Small intestine (tissue), 16 donors: ENCODE results near the gene KRT8. TPM values are rescaled to one million over a fixed set of nuclear protein-coding genes. Genes with fewer than 3 reads are reported as not detected.
"Not testable (repeated sequence)": the region's sequence is repeated elsewhere in the genome, so short reads cannot be mapped to it uniquely, and the experiment has no call there.

Source experiments
- DNase-seq, 2 donors: peaks; one replicate each; pipeline versions ENCODE4 v3.0.0 to v3.0.0-alpha.2; 2013
- FAIRE-seq: peaks from 2 replicates; lab custom pipeline; 2012; peaks lifted over from hg19 to GRCh38; lab: Jason Lieb, UNC
- H3K27ac ChIP-seq, 3 donors: one replicate each; pipeline ENCODE4 v1.5.1; 2013; ENCODE audit warnings: low read length in 2 of 3, mild to moderate bottlenecking in 2 of 3, control low read depth in 1 of 3, inconsistent platforms in 1 of 3, low read depth in 1 of 3, moderate library complexity in 1 of 3
- H3K27me3 ChIP-seq, 3 donors: one replicate each; pipeline ENCODE4 v1.6.1; 2013; ENCODE audit warnings: low read length in 3 of 3, inconsistent platforms in 1 of 3; ENCODE audit not compliant: control insufficient read depth in 3 of 3, insufficient read depth in 3 of 3
- H3K36me3 ChIP-seq, 3 donors: one replicate each; pipeline ENCODE4 v1.6.1; 2013; ENCODE audit warnings: low read length in 3 of 3, inconsistent platforms in 1 of 3, low read depth in 1 of 3, mild to moderate bottlenecking in 1 of 3, moderate library complexity in 1 of 3; ENCODE audit not compliant: control insufficient read depth in 3 of 3, insufficient read depth in 2 of 3
- H3K4me1 ChIP-seq, 3 donors: one replicate each; pipeline ENCODE4 v1.6.1; 2013; ENCODE audit warnings: low read length in 2 of 3, inconsistent platforms in 1 of 3, low read depth in 1 of 3, mild to moderate bottlenecking in 1 of 3, moderate library complexity in 1 of 3; ENCODE audit not compliant: control insufficient read depth in 3 of 3, insufficient read depth in 2 of 3
- H3K4me3 ChIP-seq, 3 donors: one replicate each; pipeline ENCODE4 v1.5.1; 2013; ENCODE audit warnings: low read length in 3 of 3, control low read depth in 1 of 3, inconsistent platforms in 1 of 3, low read depth in 1 of 3, mild to moderate bottlenecking in 1 of 3, moderate library complexity in 1 of 3
- H3K9me3 ChIP-seq, 2 donors: one replicate each; pipeline ENCODE4 v1.6.1; 2013; ENCODE audit warnings: low read depth in 1 of 2, low read length in 1 of 2; ENCODE audit not compliant: control insufficient read depth in 2 of 2, insufficient read depth in 1 of 2
- WGBS, 3 donors: extraction: QIAGEN DNeasy Blood & Tissue Kit; methylation state at CpG; one replicate each; pipeline ENCODE4 v1.1.7; 2013; 5-methylcytosine and 5-hydroxymethylcytosine counted together
- long read RNA-seq, 10 donors: transcript quantifications; one replicate each; lab custom pipeline, GENCODE V29; 2026
- polyA plus RNA-seq, 4 donors: library from polyadenylated mRNA; stranded (reverse) in 3 of 4; unstranded in 1 of 4; fragments of 200-250 nt in 3 of 4; fragments of 120-200 nt in 1 of 4; gene quantifications; one replicate each; pipeline versions ENCODE4 v1.2.1 to v1.2.3, GENCODE V29; 2013
- donor health status: healthy with polysubstance abuse.
- donor health status: control.
- donor health status: control.
- donor health status: Bipolar disorder and iron deficiency.
- donor health status: healthy.

KRT8 gene
- 1,000 to 10,000 TPM; 1,795 to 3,002 (median 2,423) TPM for polyA plus RNA-seq
- long read RNA-seq, donor 1, transcript KRT8-211 (4 exons, 770 nt): minor isoform, 18 of 5,387 reads
- long read RNA-seq, donor 1, transcript KRT8-214 (3 exons, 507 nt): minor isoform, 10 of 5,387 reads
- long read RNA-seq, donor 1, transcript KRT8-212 (3 exons, 592 nt): minor isoform, 5 of 5,387 reads
- long read RNA-seq, donor 1, transcript KRT8-217 (3 exons, 2,437 nt): major isoform, 21 of 5,387 reads
- long read RNA-seq, donor 1, partial matches to known transcripts: 5,038 of 5,387 reads
- long read RNA-seq, donor 1, other reads (novel, unspliced or antisense): 285 of 5,387 reads
- long read RNA-seq, donor 2, partial matches to known transcripts: 1,670 of 1,752 reads
- long read RNA-seq, donor 2, other reads (novel, unspliced or antisense): 77 of 1,752 reads
- long read RNA-seq, donor 3, transcript KRT8-211 (4 exons, 770 nt): major isoform, 11 of 654 reads
- long read RNA-seq, donor 3, partial matches to known transcripts: 621 of 654 reads
- long read RNA-seq, donor 3, other reads (novel, unspliced or antisense): 10 of 654 reads
- long read RNA-seq, donor 4, partial matches to known transcripts: 9 of 9 reads
- long read RNA-seq, donor 4, other reads (novel, unspliced or antisense): 0 of 9 reads
- long read RNA-seq, donor 5, partial matches to known transcripts: 1,175 of 1,186 reads
- long read RNA-seq, donor 5, other reads (novel, unspliced or antisense): 8 of 1,186 reads
- long read RNA-seq, donor 6, transcript KRT8-217 (3 exons, 2,437 nt): minor isoform, 6 of 2,028 reads
- long read RNA-seq, donor 6, transcript KRT8-211 (4 exons, 770 nt): major isoform, 9 of 2,028 reads
- long read RNA-seq, donor 6, partial matches to known transcripts: 1,920 of 2,028 reads
- long read RNA-seq, donor 6, other reads (novel, unspliced or antisense): 85 of 2,028 reads
- long read RNA-seq, donor 7: 0 reads
- long read RNA-seq, donor 8, partial matches to known transcripts: 5 of 5 reads
- long read RNA-seq, donor 8, other reads (novel, unspliced or antisense): 0 of 5 reads
- long read RNA-seq, donor 9, partial matches to known transcripts: 473 of 485 reads
- long read RNA-seq, donor 9, other reads (novel, unspliced or antisense): 8 of 485 reads
- long read RNA-seq, donor 10, transcript KRT8-211 (4 exons, 770 nt): major isoform, 6 of 1,707 reads
- long read RNA-seq, donor 10, transcript KRT8-214 (3 exons, 507 nt): minor isoform, 5 of 1,707 reads
- long read RNA-seq, donor 10, transcript KRT8-217 (3 exons, 2,437 nt): minor isoform, 5 of 1,707 reads
- long read RNA-seq, donor 10, partial matches to known transcripts: 1,612 of 1,707 reads
- long read RNA-seq, donor 10, other reads (novel, unspliced or antisense): 72 of 1,707 reads

DNA sequence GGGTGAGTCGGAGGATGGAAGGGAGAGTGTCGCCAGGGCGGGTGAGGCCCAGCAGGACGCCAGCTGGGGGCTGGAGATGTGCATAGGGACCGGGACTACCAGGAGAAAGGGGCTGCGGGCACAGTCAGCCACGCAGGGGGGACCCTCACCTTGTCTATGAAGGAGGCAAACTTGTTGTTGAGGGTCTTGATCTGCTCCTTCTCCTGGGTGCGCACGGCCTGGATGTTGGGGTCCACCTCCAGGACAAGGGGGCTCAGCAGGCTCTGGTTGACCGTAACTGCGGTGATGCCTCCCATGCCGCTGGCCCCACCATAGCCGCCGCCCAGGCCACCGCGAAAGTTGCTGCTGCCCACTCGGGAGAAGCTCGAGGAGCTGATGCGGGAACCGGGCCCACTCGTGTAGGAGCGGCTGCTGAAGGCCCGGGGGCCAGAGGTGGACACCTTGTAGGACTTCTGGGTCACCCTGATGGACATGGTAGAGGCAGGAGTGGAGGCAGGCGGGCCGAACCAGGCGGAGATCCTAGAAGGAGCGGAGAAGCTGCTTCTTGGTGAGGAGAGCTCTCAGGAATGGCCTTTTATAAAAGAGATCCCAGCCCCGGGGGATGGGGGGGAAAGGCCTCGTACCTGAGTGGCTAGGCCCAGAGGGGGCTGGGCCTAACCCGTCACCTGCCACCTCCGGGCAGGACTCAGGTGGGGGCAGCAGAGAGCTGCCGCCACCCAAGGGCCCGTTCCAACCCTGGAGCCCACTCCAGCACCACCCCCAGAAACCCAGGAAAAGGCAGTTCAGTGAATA lies at the start of gene KRT8:
Gene KRT8 (minus strand): TSS at position 568 of the 792 bp plus-strand sequence. CDS start 95 bp downstream, at position 473.
- peak within 1 kb of the TSS; percentile 57 to 96 (median 78) for H3K4me3 ChIP-seq
- H3K9me3 ChIP-seq, H3K27me3 ChIP-seq, FAIRE-seq: not testable (repeated sequence)
- H3K27ac ChIP-seq: peak within 1 kb of the TSS; percentile 94 to 100 (median 94)
- H3K4me1 ChIP-seq: peaks cover 0 to 62% (median 12%) of the 10 kb centered on the region in 3 donors
- WGBS, 3 donors: 23 to 63% (median 32%) methylated on average over 32 to 33 of the region's 33 CpGs
- DNase-seq: peak; percentile 98
- peaks cover 0 to 41% (median 17%) of the 10 kb centered on the region in 3 donors for H3K36me3 ChIP-seq

DNA sequence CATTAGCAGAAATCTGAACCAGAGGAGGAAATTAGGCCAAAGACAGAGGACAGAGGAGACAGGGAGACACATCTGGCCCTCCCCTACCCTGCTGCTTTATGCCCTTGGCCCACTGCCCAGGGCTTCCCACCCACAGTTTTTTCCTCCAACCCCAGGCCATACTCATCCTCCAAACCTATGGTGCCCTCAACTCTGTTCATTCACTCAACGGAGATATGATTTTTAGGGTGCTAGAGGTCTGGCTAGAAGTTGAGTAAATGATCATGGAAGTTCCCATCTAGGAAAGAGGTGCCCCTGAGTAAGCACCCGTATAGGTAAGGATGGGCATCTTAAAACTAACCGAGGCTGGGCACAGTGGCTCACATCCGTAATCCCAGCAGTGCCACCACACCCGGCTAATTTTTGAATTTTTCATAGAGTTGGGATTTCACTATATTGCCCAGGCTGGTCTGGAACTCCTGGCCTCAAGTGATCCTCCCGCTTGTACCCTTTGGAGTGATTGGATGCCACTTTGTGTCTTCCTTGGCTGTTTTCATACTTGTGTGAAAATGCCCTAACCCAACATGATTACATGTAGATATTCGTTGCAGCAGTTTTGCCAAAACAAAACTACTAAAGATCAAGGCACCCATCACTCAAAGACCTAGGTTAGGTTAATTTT lies 48.4 kb upstream of the KRT8 start:
- H3K9me3 ChIP-seq: no peaks in the 10 kb centered on the region
- no peak for FAIRE-seq
- H3K27me3 ChIP-seq: peaks cover 0 to 4% (median 0%) of the 10 kb centered on the region in 3 donors
- DNase-seq: no peak
- no peak overlapping the region for H3K27ac ChIP-seq
- peaks cover 0 to 41% (median 7%) of the 10 kb centered on the region in 3 donors for H3K36me3 ChIP-seq
- 61 to 81% (median 65%) methylated on average over 7 of the region's 7 CpGs for WGBS, 3 donors
- H3K4me3 ChIP-seq: no peak overlapping the region
- peaks cover 0 to 21% (median 0%) of the 10 kb centered on the region in 3 donors for H3K4me1 ChIP-seq

DNA sequence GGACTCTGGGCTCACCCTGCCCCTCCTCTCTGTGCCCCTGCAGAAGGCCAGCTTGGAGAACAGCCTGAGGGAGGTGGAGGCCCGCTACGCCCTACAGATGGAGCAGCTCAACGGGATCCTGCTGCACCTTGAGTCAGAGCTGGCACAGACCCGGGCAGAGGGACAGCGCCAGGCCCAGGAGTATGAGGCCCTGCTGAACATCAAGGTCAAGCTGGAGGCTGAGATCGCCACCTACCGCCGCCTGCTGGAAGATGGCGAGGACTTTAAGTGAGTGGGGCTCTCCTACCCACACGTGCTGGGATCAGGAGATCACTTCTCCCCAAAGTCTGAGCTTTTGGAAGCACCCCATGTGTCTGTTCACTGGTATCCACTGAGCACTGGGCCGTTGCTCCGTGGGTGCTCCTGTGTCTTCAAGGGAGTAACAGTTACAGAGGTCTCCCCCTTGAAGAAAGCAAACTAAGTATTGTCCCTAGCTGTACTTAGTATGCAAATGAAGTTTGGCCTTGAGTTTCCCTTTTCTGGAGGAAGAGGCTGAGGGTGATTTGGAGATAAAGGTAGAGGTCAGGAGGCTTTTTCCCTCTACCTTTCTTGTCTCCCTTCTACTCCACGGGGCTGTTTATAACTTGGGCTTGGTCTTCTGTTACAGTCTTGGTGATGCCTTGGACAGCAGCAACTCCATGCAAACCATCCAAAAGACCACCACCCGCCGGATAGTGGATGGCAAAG lies 47.4 kb upstream of the KRT8 start:
- H3K9me3 ChIP-seq: no peaks in the 10 kb centered on the region
- peak overlapping the region in 2 of 3 donors; percentile 57 to 85 for H3K4me3 ChIP-seq
- 22 to 60% (median 33%) methylated on average over 15 of the region's 15 CpGs for WGBS, 3 donors
- peak overlapping the region; percentile 1 to 99 (median 98) for H3K27ac ChIP-seq
- peak; percentile 42 to 69 for DNase-seq
- peaks cover 0 to 31% (median 0%) of the 10 kb centered on the region in 3 donors for H3K4me1 ChIP-seq
- no peak for FAIRE-seq
- peaks cover 0 to 41% (median 7%) of the 10 kb centered on the region in 3 donors for H3K36me3 ChIP-seq
- peaks cover 0 to 4% (median 0%) of the 10 kb centered on the region in 3 donors for H3K27me3 ChIP-seq

DNA sequence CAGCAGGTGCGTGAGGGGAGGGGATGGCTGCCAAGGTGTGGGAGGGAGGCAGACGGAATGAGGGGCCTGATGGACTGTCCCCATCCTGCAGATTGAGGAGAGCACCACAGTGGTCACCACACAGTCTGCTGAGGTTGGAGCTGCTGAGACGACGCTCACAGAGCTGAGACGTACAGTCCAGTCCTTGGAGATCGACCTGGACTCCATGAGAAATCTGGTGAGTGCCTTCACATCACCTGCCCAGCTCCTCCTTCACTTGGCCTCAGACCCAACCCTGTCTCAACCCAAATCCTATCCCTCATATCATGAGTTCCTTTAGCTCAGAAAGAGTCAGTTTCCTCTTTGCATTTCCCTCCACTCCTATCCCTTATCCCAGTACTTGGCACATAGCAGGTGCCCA lies 46.8 kb upstream of the KRT8 start:
- peak overlapping the region in 2 of 3 donors; percentile 57 to 85 for H3K4me3 ChIP-seq
- WGBS, 3 donors: 27 to 68% (median 30%) methylated on average over 6 of the region's 6 CpGs
- peaks cover 0 to 44% (median 7%) of the 10 kb centered on the region in 3 donors for H3K36me3 ChIP-seq
- no peak for FAIRE-seq
- peak in 1 of 2 donors; percentile 22 for DNase-seq
- no peaks in the 10 kb centered on the region for H3K9me3 ChIP-seq
- H3K27ac ChIP-seq: peak overlapping the region; percentile 91 to 99 (median 98)
- peaks cover 0 to 37% (median 2%) of the 10 kb centered on the region in 3 donors for H3K4me1 ChIP-seq
- peaks cover 0 to 4% (median 0%) of the 10 kb centered on the region in 3 donors for H3K27me3 ChIP-seq

DNA sequence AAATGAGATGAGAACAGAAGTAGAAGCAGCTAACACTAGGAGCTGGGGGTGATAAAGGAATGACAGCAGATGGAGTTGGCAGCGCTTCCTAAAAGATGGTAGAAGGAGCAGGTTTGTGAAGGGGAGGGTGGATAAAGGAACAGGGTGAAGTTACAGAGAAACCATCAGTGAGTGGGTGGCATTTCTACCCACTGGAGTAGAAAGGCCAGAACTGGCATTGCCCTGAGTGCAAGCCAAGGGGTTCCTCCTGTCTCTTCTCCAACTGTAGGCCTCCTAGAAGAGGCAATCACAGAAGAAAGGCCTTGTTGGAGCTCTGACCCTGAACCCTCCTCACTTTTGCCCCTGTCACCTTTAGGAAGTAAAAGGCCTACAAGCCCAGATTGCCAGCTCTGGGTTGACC lies 46.2 kb upstream of the KRT8 start:
- H3K36me3 ChIP-seq: peaks cover 0 to 44% (median 7%) of the 10 kb centered on the region in 3 donors
- H3K9me3 ChIP-seq: no peaks in the 10 kb centered on the region
- FAIRE-seq (no peak), DNase-seq (no peak)
- 41 to 77% (median 42%) methylated on average over 1 of the region's 1 CpG for WGBS, 3 donors
- H3K27ac ChIP-seq: peak overlapping the region; percentile 91 to 99 (median 98)
- peak overlapping the region in 2 of 3 donors; percentile 57 to 85 for H3K4me3 ChIP-seq
- peaks cover 0 to 4% (median 0%) of the 10 kb centered on the region in 3 donors for H3K27me3 ChIP-seq
- peaks cover 0 to 42% (median 3%) of the 10 kb centered on the region in 3 donors for H3K4me1 ChIP-seq

DNA sequence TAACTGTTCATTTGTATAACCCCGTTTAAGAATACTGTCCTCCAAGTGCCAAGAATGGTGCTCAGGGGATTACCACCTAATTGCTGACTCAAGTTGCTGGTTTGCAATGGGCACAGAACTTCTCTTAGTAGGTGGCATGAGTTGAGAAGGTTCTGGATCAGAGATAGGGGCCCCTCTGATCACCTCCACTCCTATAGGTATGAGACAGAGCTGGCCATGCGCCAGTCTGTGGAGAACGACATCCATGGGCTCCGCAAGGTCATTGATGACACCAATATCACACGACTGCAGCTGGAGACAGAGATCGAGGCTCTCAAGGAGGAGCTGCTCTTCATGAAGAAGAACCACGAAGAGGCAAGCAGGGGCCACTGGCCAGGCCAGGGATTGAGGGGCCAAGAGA lies 45.7 kb upstream of the KRT8 start:
- peaks cover 0 to 4% (median 0%) of the 10 kb centered on the region in 3 donors for H3K27me3 ChIP-seq
- H3K27ac ChIP-seq: peak overlapping the region; percentile 91 to 99 (median 98)
- peak overlapping the region; percentile 41 to 85 (median 57) for H3K4me3 ChIP-seq
- no peaks in the 10 kb centered on the region for H3K9me3 ChIP-seq
- DNase-seq (peak in 1 of 2 donors; percentile 23), FAIRE-seq (no peak)
- peaks cover 1 to 46% (median 3%) of the 10 kb centered on the region in 3 donors for H3K4me1 ChIP-seq
- peaks cover 0 to 44% (median 7%) of the 10 kb centered on the region in 3 donors for H3K36me3 ChIP-seq
- 18 to 61% (median 34%) methylated on average over 7 of the region's 7 CpGs for WGBS, 3 donors
